ENCODE results near the gene VAPA.
"Not testable (repeated sequence)": the region's sequence is repeated elsewhere in the genome, so short reads cannot be mapped to it uniquely, and the experiment has no call there.

Gene VAPA

DNA sequence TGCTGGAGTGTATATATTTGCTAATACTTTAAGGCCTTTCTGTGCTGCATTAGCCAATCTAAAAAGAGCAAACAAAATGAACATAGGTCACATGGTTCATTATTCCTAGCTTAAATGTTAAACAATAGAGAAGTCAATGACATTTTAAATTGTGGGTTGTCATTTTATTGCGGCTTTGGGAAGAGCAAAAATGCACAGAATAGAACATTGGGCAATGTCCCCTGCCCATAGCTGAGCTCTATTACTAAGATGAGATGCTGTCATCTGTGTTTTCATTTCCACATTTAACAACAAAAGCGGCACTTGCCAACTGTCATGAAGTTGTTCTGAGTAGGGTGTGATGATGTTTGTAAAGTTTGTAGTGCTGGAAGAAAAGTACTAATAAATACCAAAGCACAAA is 3.2 kb upstream of the VAPA start:
- TF ChIP-seq, protein P1, sequence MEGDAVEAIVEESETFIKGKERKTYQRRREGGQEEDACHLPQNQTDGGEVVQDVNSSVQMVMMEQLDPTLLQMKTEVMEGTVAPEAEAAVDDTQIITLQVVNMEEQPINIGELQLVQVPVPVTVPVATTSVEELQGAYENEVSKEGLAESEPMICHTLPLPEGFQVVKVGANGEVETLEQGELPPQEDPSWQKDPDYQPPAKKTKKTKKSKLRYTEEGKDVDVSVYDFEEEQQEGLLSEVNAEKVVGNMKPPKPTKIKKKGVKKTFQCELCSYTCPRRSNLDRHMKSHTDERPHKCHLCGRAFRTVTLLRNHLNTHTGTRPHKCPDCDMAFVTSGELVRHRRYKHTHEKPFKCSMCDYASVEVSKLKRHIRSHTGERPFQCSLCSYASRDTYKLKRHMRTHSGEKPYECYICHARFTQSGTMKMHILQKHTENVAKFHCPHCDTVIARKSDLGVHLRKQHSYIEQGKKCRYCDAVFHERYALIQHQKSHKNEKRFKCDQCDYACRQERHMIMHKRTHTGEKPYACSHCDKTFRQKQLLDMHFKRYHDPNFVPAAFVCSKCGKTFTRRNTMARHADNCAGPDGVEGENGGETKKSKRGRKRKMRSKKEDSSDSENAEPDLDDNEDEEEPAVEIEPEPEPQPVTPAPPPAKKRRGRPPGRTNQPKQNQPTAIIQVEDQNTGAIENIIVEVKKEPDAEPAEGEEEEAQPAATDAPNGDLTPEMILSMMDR (conservative IDR thresholded peaks at IDR 0.05; ENCODE audit: low read depth, low read length), result no peak
- no peak overlapping the region for H3K4me3 ChIP-seq (ENCODE audit: low read length)
- DNase-seq (ENCODE audit: low read depth), result no peak

DNA sequence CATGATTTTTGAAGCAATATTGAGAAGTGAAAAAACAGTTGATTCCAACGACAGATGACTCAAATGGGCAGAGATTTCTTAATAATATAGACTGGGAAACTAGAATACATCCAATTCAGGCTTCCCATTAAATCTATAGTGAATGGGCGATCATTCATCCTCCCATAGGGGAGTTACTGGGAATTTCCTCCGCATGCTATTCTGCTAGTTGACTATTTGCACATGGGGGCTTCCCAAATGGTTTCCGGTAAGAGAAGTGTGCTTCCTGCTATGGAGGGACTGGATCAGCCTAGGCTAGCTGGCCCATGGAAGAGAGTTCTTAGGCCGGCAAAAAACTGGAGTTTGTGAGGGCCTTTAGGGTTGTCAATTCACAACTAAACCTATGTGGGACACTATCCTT is 2.6 kb upstream of the VAPA start:
- DNase-seq (ENCODE audit: low read depth), result no peak
- TF ChIP-seq, protein P1 (conservative IDR thresholded peaks at IDR 0.05; ENCODE audit: low read depth, low read length), result no peak
- no peak overlapping the region for H3K4me3 ChIP-seq (ENCODE audit: low read length)

DNA sequence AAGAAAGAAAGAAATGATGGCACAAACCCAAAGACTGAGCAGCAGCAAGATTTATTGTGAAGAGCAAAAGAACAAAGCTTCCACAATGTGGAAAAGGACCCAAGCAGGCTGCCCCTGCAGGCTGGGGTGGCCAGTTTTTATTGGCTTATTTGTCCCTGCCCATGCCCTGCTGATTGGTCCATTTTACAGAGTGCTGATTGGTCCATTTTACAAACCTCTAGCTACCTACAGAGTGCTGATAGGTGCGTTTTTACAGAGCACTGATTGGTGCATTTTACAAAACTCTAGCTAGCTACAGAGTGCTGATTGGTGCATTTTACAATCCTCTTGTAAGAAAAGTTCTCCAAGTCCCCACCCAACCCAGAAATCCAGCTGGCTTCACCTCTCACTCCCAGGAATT is 1.5 kb upstream of the VAPA start:
- not testable (repeated sequence) for H3K4me3 ChIP-seq (ENCODE audit: low read length); DNase-seq (ENCODE audit: low read depth)

DNA sequence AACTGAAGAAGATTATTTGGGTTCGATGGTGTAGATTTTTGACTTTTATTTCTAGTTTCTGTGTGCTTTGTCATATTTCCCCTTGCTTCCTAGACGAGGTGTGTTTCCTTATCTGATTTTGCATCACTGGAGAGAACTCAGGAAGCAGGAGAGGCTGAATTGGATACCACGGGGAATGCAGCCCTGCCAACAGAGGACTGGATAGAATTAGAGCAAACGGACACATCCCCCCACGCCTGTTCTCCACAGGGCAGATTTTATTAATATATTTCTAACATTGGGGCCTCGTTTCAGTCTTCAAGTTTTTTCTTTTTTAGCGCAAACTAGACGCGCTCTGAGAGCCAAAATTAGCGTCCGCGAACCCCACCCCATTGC is 678 bp upstream of the VAPA start:
- TF ChIP-seq, protein P1 (conservative IDR thresholded peaks at IDR 0.05; ENCODE audit: low read depth, low read length), result no peak
- peak overlapping the region; percentile 77 for H3K4me3 ChIP-seq (ENCODE audit: low read length)
- no peak for DNase-seq (ENCODE audit: low read depth)

DNA sequence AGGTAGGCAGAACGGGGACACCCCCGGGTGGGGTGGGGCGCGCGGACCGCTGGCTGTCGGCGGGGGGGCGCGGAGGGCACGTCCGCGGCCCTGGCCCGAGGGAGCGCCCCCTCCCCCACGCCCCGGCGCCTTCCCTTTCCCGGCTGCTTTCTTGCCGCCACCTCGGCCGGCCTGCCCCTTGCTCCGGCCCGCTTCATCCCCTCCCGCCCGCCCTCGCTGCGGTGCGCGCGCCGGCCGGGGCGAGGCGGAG is 443 bp downstream of the VAPA start:
- no peak for DNase-seq (ENCODE audit: low read depth)

DNA sequence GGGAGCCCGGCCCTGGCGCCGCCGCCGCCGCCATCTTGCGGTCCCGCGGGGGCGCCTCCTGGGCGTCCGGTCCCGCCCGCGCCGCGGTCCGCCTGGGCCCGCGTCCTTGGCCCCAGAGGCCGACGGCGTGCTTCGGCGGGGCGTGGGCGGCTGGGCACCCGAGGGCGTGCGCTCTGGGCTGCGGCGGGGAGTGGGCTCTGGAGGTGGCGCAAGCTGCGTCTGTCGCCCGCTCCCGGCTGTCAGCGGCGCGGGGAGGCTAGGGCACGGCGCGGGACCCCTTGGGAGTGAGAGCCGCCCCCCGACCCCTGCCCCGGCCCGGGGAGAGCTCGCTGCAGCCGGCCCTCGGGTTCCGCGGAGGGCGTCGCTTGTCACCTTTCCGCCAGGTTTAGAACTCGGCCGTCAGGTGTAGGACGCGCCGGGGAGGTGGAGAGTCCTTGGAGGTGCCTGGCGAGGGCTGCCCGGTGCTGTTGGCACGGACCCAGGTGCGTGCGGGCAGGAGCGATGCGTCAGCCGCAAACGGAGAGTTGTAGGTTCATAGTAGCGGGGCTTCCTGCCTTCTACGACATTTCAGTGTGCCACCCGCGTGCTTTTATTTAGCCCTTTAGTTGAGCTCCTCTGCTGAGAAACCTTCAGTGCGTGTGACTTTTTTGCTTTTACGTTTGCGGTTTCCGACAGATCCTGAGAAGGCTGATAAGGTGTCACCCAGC is 921 bp downstream of the VAPA start:
- peak; percentile 58 for DNase-seq (ENCODE audit: low read depth)
- TF ChIP-seq, protein P1 (conservative IDR thresholded peaks at IDR 0.05; ENCODE audit: low read depth, low read length), result no peak
- H3K4me3 ChIP-seq (ENCODE audit: low read length), result peak overlapping the region; percentile 84

More for the DNA sequence above, 443 bp downstream of the VAPA start:
- peak overlapping the region; percentile 77 for H3K4me3 ChIP-seq (ENCODE audit: low read length)
- TF ChIP-seq, protein P1 (conservative IDR thresholded peaks at IDR 0.05; ENCODE audit: low read depth, low read length), result no peak

DNA sequence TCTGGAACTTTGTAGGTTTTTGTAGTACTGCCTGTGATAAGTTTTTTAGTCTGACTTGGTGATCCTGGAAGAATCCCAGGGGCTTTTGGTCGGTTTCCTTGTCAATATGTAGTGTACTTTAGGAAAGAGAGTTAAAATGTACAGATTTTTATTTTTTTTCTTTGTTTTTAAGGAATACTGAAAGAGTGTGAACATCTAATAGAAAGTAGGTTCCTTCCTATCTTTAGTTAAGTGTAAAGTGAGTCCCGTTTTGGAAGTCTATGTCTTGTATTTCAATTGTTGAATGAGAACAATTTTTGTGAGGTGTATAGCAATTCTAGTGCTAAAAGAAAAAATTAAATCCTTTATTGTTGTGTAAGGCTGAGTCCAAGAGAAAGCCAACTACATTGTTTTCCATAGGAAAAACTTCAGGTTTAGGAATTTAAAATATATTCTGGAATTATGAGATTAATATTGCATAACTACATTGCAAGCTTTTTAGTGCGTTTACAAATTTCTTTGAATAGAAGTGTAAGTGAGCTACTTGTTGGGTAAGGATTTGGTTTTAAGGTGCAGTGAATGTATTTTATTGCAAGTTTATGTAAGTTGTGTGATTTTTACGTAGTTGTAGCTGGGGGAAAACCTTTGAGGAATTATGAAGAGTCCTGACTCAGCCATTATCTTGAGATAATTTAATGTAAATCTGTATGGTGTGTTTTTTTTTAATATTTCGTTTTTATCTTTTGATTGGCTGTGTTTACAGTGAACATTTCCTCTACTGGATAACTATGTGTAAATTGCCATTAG is 1.7 kb downstream of the VAPA start:
- TF ChIP-seq, protein P1 (conservative IDR thresholded peaks at IDR 0.05; ENCODE audit: low read depth, low read length), result no peak
- DNase-seq (ENCODE audit: low read depth), result no peak

More for the DNA sequence above, 1.7 kb downstream of the VAPA start:
- peak overlapping the region; percentile 84 for H3K4me3 ChIP-seq (ENCODE audit: low read length)
